K562 (cell line): ENCODE results near the gene NKIRAS1. TPM values are rescaled to one million over a fixed set of nuclear protein-coding genes. Genes with fewer than 3 reads are reported as not detected.

ENCODE experiments used
- CHCHD3 ChIP-seq: fragments of 250-450 bp; sonication (Bioruptor Pico); IDR thresholded peaks from 2 replicates; pipeline ENCODE4 v2.1.2; 2022; ENCODE audit warnings: mild to moderate bottlenecking
- CREB1 ChIP-seq, 2 experiments: sonication (generic) in 1 of 2; formaldehyde crosslinking in 1 of 2; IDR thresholded peaks; 2 replicates each; pipeline versions ENCODE4 v1.6.1 to v1.8.0; 2012 to 2022; ENCODE audit warnings: inconsistent platforms in 1 of 2, mild to moderate bottlenecking in 1 of 2, missing genetic modification reagents in 1 of 2, moderate library complexity in 1 of 2
- DACH1 ChIP-seq: fragments of 450-650 bp; IDR thresholded peaks from 2 replicates; pipeline ENCODE4 v1.6.1; 2018; ENCODE audit not compliant: partially characterized antibody
- EGR1 ChIP-seq: fragments of 450-650 bp; conservative IDR thresholded peaks from 2 replicates; pipeline ENCODE4 v1.6.1; 2017; ENCODE audit warnings: mild to moderate bottlenecking
- ETV1 ChIP-seq: fragments of 450-650 bp; conservative IDR thresholded peaks from 2 replicates; pipeline ENCODE4 v1.6.1; 2016; ENCODE audit warnings: missing genetic modification characterization, control low read depth, low read depth, missing compliant biosample characterization
- FOXJ3 ChIP-seq: sonication (generic); formaldehyde crosslinking; IDR thresholded peaks from 2 replicates; pipeline ENCODE4 v1.4.0; 2020; ENCODE audit warnings: mild to moderate bottlenecking, missing genetic modification reagents
- HNRNPH1 ChIP-seq: fragments of 200-400 bp; formaldehyde crosslinking; optimal IDR thresholded peaks from 2 replicates; pipeline ENCODE3; 2017; ENCODE audit warnings: low read depth, mild to moderate bottlenecking, low read length, moderate library complexity
- HNRNPL ChIP-seq: fragments of 200-400 bp; formaldehyde crosslinking; IDR thresholded peaks from 2 replicates; pipeline ENCODE4 v1.6.1; 2017; ENCODE audit warnings: low read depth, mild to moderate bottlenecking, low read length
- HOXB6 ChIP-seq: fragments of 250-450 bp; sonication (Bioruptor Pico); IDR thresholded peaks from 2 replicates; pipeline ENCODE4 v1.5.1; 2022; ENCODE audit warnings: mild to moderate bottlenecking, borderline replicate concordance
- KAT2B ChIP-seq: IDR thresholded peaks from one replicate; pipeline ENCODE4 v1.6.1; 2012; ENCODE audit warnings: low read depth, mild to moderate bottlenecking, control low read depth, inconsistent platforms, low read length, moderate library complexity
- KAT8 ChIP-seq: fragments of 450-650 bp; IDR thresholded peaks from 2 replicates; pipeline ENCODE4 v1.6.1; 2016; ENCODE audit warnings: low read depth, mild to moderate bottlenecking
- LCOR ChIP-seq: sonication (generic); formaldehyde crosslinking; IDR thresholded peaks from 2 replicates; pipeline ENCODE4 v1.8.0; 2022; ENCODE audit warnings: mild to moderate bottlenecking, missing genetic modification reagents
- NCOA1 ChIP-seq: fragments of 450-650 bp; IDR thresholded peaks from 2 replicates; pipeline ENCODE4 v1.6.1; 2016; ENCODE audit warnings: low read depth
- NR2C1 ChIP-seq, 2 experiments: fragments of 450-650 bp; IDR thresholded peaks; 2 replicates each; pipeline ENCODE4 v1.6.1; 2017; ENCODE audit warnings: mild to moderate bottlenecking in 2 of 2, antibody characterized with exemption in 1 of 2, inconsistent platforms in 1 of 2, missing compliant biosample characterization in 1 of 2, missing genetic modification characterization in 1 of 2
- PTTG1 ChIP-seq: fragments of 450-650 bp; IDR thresholded peaks from 2 replicates; pipeline ENCODE4 v1.6.1; 2016; ENCODE audit warnings: low read depth, mild to moderate bottlenecking, missing genetic modification characterization, missing compliant biosample characterization
- RNF2 ChIP-seq: sonication (generic); IDR thresholded peaks from 2 replicates; pipeline ENCODE4 v1.6.1; 2016
- SAFB ChIP-seq: fragments of 200-400 bp; formaldehyde crosslinking; IDR thresholded peaks from 2 replicates; pipeline ENCODE4 v1.6.1; 2017; ENCODE audit warnings: low read depth, low read length, borderline replicate concordance
- THRAP3 ChIP-seq: fragments of 450-650 bp; IDR thresholded peaks from 2 replicates; pipeline ENCODE4 v1.6.1; 2016; ENCODE audit warnings: mild to moderate bottlenecking, inconsistent platforms, borderline replicate concordance
- U2AF2 ChIP-seq: fragments of 200-400 bp; formaldehyde crosslinking; optimal IDR thresholded peaks from 2 replicates; pipeline ENCODE3; 2017; ENCODE audit warnings: low read depth, mild to moderate bottlenecking, low read length
- YBX1 ChIP-seq: fragments of 450-650 bp; IDR thresholded peaks from 2 replicates; pipeline ENCODE4 v1.7.1; 2016; ENCODE audit warnings: mild to moderate bottlenecking
- ZBTB1 ChIP-seq: sonication (generic); formaldehyde crosslinking; IDR thresholded peaks from 2 replicates; pipeline ENCODE4 v1.8.1; 2023; ENCODE audit warnings: missing genetic modification reagents, low read depth, mild to moderate bottlenecking, borderline replicate concordance
- ZNF146 ChIP-seq: IDR thresholded peaks from one replicate; pipeline ENCODE4 v1.6.1; 2018; ENCODE audit warnings: missing compliant biosample characterization; ENCODE audit not compliant: unreplicated experiment
- ZNF197 ChIP-seq: fragments of 200-800 bp; sonication (Bioruptor generic); IDR thresholded peaks from 2 replicates; pipeline ENCODE4 v1.6.1; 2016; ENCODE audit warnings: low read depth, missing genetic modification characterization, missing compliant biosample characterization
- ZSCAN32 ChIP-seq: fragments of 450-650 bp; formaldehyde crosslinking; IDR thresholded peaks from 2 replicates; pipeline ENCODE4 v1.4.0; 2020; ENCODE audit warnings: mild to moderate bottlenecking, moderate library complexity
- polyA plus RNA-seq, 8 experiments: library from polyadenylated mRNA; depleted of rRNA in 4 of 8; stranded (reverse) in 5 of 8; unstranded in 3 of 8; fragments of >200 nt; fragmentation: Nextera tagmentation in 2 of 8; fragmentation: Illumina TruSeq in 1 of 8; extraction: Ambion mirVana in 2 of 8; extraction: Trizol in 1 of 8; gene quantifications; 2 replicates each; pipeline versions ENCODE4 v1.2.1 to v1.2.3, GENCODE V29; 2011 to 2014; ENCODE audit warnings: inconsistent platforms in 1 of 8, missing spikeins in 1 of 8
- total RNA-seq, 7 experiments: library from RNA; depleted of rRNA in 6 of 7; stranded (reverse); fragments of >200 nt in 6 of 7; fragmentation: Illumina TruSeq in 2 of 7; extraction: Trizol in 2 of 7; gene quantifications; 2 replicates each; pipeline versions ENCODE4 v1.2.1 to v1.2.3, GENCODE V29; 2011 to 2021; ENCODE audit warnings: low replicate concordance in 1 of 7
- TF ChIP-seq, protein P1 (sequence below): fragments of 450-650 bp; IDR thresholded peaks from 2 replicates; pipeline ENCODE4 v1.6.1; 2016; ENCODE audit warnings: antibody characterized with exemption
- TF ChIP-seq, protein P2 (sequence below): sonication (generic); formaldehyde crosslinking; IDR thresholded peaks from 2 replicates; pipeline ENCODE4 v1.5.0; 2020; ENCODE audit warnings: missing genetic modification reagents
- TF ChIP-seq, protein P3 (sequence below): fragments of 250-450 bp; sonication (Bioruptor Pico); IDR thresholded peaks from 2 replicates; pipeline ENCODE4 v1.8.0; 2022; ENCODE audit warnings: inconsistent platforms

The NKIRAS1 gene
- total and polyA plus RNA-seq, 9 of the 15 experiments (the other 6 are each of a cell fraction or from before 2014, with no cell fraction given) = 5.1 to 10.3 (median 6.3) TPM

DNA sequence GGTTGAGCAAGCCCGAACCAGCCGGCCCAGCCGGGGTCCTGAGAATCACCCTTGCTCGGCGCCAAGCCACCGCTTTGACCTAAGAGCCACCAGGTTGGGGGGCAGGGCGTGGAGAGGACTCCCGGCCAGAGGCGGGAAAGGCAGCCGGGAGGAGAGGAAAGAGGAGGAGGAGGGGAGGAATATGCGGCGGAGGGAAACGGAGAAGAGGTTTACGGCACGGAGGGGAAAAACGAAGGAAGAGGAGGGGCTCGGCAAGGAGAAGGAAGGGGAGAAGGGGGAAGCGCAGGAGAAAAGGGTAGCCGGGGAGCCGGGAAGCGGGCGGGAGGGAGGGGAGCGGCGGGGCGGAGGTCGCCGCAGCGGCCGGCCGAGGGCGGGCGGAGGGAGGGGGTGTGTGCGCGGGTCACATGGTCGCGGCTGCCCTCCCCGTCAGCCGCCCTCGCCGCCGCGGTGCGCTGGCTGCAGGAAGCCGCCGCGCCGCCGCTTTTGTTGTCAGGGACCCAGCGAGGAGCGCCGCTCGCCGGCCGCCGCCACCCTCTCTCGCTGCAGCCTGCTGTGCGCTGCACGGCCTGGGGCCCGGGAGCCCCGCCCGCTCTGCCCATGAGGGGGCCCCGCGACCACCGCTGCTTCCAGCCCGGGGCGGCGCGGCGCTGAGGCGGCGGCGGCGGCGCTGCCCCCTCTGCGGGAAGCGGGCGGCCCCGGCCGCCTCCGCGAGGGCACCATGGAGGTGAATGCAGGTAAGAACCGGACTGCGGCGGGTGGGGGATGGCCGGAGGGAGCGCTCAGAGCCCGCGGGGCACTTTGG is 28.3 kb upstream of the NKIRAS1 start, which contains the start of gene NR1D2 (continued):
- TF ChIP-seq, protein P1, sequence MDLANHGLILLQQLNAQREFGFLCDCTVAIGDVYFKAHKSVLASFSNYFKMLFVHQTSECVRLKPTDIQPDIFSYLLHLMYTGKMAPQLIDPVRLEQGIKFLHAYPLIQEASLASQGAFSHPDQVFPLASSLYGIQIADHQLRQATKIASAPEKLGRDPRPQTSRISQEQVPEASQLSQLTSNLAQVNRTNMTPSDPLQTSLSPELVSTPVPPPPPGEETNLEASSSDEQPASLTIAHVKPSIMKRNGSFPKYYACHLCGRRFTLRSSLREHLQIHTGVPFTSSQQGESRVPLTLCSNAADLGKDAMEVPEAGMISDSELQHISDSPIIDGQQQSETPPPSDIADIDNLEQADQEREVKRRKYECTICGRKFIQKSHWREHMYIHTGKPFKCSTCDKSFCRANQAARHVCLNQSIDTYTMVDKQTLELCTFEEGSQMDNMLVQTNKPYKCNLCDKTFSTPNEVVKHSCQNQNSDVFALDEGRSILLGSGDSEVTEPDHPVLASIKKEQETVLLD = 0 out of 2 replicates have a peak, but pooled peaks have one; percentile 60
- TF ChIP-seq DACH1 (no peak), CREB1 (IDR thresholded peaks at IDR 0.05) (0 out of 2 replicates have a peak, but pooled peaks have one; percentile 25), CREB1 (CRISPR knock-in tag; IDR thresholded peaks at IDR 0.05) (0 out of 2 replicates have a peak, but pooled peaks have one; percentile 10), FOXJ3 (no peak), ZBTB1 (CRISPR knock-in tag) (no peak), LCOR (no peak), CHCHD3 (CRISPR knock-in tag) (no peak), ZNF146 (no peak), PTTG1 (tag) (no peak), NCOA1 (peak; percentile 50; the same call in 1 of the 2 replicates), THRAP3 (no peak), YBX1 (no peak), ZNF197 (CRISPR knock-in tag) (no peak), U2AF2 (no peak), HNRNPH1 (no peak), RNF2 (no peak), EGR1 (no peak), KAT2B (no peak), ZSCAN32 (CRISPR knock-in tag) (no peak), KAT8 (no peak), HOXB6 (CRISPR knock-in tag) (no peak), NR2C1 (IDR thresholded peaks at IDR 0.05) (no peak), NR2C1 (tag; IDR thresholded peaks at IDR 0.05) (no peak), HNRNPL (no peak), SAFB (no peak), ETV1 (no peak)
- TF ChIP-seq, protein P2, sequence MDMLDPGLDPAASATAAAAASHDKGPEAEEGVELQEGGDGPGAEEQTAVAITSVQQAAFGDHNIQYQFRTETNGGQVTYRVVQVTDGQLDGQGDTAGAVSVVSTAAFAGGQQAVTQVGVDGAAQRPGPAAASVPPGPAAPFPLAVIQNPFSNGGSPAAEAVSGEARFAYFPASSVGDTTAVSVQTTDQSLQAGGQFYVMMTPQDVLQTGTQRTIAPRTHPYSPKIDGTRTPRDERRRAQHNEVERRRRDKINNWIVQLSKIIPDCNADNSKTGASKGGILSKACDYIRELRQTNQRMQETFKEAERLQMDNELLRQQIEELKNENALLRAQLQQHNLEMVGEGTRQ (CRISPR knock-in tag) = peak; percentile 78
- TF ChIP-seq, protein P3, sequence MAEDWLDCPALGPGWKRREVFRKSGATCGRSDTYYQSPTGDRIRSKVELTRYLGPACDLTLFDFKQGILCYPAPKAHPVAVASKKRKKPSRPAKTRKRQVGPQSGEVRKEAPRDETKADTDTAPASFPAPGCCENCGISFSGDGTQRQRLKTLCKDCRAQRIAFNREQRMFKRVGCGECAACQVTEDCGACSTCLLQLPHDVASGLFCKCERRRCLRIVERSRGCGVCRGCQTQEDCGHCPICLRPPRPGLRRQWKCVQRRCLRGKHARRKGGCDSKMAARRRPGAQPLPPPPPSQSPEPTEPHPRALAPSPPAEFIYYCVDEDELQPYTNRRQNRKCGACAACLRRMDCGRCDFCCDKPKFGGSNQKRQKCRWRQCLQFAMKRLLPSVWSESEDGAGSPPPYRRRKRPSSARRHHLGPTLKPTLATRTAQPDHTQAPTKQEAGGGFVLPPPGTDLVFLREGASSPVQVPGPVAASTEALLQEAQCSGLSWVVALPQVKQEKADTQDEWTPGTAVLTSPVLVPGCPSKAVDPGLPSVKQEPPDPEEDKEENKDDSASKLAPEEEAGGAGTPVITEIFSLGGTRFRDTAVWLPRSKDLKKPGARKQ = no peak
